HG03354 (cell line): ENCODE results near the gene CRYBA1.

Experiments used
- ATAC-seq: cut with Tn5 transposase; IDR thresholded peaks from one replicate; pipeline ENCODE4 v1.9.1; 2021; ENCODE audit warnings: mild to moderate bottlenecking; ENCODE audit not compliant: unreplicated experiment, poor library complexity, severe bottlenecking

Gene CRYBA1

DNA sequence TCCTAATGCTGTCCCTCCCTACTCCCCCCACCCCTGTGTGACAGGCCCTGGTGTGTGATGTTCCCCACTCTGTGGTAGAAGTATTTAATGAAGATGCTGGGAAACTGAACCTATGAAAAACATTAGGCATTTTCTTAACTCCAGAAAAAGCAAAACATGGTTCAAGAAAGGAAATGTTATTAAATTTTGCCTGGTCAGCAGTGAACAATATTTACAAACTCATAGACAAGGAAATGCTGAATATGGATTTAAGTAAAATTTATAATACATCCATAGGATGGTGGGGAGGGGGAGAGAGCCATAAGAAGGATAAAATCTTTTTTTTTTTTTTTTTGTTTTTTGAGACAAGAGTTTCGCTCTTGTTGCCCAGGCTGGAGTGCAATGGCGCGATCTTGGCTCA is 10.8 kb upstream of the CRYBA1 start:
- ATAC-seq = no peak

DNA sequence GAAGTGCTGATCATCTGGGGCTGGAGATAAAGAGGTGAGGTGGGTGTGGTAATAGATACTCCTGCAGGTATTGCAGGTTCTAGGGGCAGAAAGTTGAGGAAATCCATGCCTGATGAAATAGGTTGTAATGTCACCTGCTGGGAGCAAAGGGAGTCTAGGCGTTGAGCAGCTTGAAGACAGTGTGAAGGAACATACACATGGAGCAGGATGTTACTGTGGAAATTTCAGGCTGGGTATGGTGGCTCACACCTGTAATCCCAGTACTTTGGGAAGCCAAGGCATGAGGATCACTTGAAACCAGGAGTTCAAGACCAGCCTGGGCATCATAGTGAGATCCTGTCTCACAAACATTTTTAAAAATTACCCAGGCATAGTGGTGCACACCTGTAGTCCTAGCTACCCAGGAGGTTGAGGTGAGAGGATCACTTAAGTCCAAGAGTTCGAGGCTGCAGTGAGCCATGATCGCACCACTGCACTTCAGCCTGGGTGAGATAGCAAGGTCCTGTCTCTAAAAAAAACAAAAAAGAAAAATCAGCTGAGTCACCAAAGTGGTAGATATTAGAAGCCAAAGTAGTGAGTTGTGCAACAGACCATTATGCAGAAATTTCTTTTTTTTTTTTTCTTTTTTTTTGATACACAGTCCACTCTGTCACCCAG is 9.1 kb upstream of the CRYBA1 start:
- ATAC-seq = no peak

DNA sequence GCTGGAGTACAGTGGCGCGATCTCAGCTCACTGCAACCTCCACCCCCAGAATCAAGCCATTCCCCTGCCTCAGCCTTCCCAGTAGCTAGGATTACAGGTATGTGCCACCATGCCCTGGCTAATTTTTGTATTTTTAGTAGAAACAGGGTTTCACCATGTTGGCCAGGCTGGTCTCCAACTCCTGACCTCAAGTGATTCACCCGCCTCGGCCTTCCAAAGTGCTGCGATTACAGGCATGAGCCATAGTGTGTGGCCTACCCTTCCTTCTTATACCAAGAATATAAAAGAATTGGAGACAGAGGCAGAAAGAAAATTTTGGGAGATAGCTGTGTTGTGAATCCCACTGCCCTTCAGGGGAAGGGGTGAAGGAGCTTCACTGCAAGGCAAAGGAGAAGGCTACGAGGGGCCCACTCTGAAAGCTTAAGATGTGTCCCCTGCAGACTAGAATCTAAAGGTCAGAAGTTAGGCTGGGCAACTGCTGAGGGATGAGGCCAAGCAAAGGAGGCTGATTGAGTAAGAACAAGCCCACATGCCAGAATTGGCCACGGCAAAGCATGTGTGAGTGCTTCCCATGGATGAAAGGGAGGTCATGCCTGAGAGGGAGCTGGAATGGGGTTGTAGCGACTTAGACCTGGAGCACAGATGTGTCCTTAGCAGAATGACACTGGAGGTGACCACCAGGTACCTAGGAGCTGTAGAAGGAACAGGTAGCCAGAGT is 8.4 kb upstream of the CRYBA1 start:
- ATAC-seq = no peak

- ATAC-seq = no peak
Measured at GRCh38 chr17:29240477-29240876, 6.2 kb upstream of the CRYBA1 start.

- no peak for ATAC-seq
Measured at GRCh38 chr17:29240968-29241963, 5.4 kb upstream of the CRYBA1 start.

- no peak for ATAC-seq
Measured at GRCh38 chr17:29242051-29242450, 4.6 kb upstream of the CRYBA1 start.

DNA sequence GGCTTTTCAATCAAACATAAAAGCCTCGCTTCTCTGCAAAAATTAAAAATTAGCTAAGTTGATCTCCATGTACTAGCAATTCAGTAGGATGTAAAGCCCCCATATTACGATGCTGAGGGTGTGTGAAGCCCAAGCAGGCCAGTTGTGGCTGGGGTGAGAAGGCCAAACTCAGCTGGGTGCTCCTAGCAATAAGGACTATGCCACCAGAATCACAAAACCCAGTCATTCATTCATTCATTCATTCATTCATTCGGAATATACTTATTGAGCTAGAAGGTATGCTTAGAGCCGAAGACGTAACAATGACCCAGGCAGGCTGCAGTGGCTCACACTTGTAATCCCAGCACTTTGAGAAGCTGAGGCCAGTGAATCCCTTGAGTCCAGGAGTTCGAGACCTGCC is 3.9 kb upstream of the CRYBA1 start:
- no peak for ATAC-seq

DNA sequence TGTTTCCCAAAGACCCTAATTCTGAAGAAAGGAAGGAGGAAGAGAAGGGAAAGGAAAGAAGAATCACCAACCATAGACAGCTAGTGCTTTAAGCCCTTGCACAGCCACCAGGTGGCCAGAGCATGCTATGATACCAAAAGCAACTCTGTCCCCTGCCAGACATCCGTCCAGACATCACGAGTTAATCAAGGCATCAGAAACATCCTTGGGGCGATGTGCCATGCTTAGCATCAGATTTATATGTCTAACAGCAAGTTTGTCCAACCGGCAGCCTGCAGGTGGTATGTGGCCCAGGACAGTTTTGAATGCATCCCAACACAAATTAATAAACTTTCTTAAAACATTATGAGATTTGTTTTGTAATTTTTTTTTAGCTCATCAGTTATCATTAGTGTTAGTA is 2.9 kb upstream of the CRYBA1 start:
- ATAC-seq = no peak

GRCh38 chr17:29245401-29245800 is 1.3 kb upstream of the CRYBA1 start:
- no peak for ATAC-seq

GRCh38 chr17:29247219-29247618 is 560 bp downstream of the CRYBA1 start:
- no peak for ATAC-seq

DNA sequence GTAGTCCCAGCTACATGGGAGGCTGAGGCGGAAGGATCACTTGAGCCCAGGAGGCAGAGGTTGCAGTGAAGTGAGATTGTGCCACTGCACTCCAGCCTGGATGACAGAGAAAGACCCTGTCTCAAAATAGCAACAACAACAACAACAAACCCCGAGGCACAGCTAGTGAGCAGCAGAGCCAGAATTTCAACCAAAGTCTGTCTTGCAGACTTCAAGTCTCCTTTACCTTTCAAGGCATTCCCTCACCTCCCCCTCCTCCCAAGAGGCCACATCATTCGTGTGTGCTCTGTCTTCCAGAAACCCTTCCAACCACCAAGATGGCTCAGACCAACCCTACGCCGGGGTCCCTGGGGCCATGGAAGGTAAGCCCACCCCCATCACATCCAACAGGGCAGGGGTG is 2.2 kb downstream of the CRYBA1 start:
- no peak for ATAC-seq

- ATAC-seq = no peak
Measured at GRCh38 chr17:29250666-29251065, 4.0 kb downstream of the CRYBA1 start.

- no peak for ATAC-seq
Measured at GRCh38 chr17:29251184-29251583, 4.5 kb downstream of the CRYBA1 start.

DNA sequence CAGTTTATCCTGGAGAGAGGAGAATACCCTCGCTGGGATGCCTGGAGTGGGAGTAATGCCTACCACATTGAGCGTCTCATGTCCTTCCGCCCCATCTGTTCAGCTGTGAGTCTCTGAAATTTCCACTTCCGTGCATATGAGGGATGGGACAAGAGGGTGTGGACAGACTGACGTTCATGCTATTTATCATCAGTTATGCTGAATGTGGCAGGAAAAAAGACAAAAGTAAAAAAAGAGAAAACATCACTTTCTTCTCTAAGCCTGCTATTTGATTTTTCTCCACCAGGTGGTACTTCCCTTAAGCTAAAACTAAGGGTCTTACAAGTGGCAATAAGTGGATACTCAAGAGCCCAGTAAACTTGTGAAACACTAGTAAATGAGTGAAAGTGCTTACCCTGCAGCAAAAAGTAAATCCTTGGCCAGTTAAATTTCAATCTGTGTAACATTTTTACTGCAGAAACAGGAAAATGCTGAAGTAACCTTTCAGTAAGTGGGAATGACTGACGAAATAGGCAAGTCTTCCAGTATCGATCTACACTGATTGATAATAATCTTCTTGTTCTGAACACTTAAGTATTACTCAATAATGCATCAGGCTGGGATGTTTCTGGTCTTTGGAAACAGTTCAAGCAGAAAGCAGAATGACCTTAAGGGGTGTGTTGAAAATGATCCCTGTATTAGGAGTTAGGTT is 5.6 kb downstream of the CRYBA1 start:
- ATAC-seq = no peak

GRCh38 chr17:29253037-29253436 is 6.4 kb downstream of the CRYBA1 start:
- no peak for ATAC-seq

GRCh38 chr17:29255926-29256522 is 9.4 kb downstream of the CRYBA1 start:
- no peak for ATAC-seq

DNA sequence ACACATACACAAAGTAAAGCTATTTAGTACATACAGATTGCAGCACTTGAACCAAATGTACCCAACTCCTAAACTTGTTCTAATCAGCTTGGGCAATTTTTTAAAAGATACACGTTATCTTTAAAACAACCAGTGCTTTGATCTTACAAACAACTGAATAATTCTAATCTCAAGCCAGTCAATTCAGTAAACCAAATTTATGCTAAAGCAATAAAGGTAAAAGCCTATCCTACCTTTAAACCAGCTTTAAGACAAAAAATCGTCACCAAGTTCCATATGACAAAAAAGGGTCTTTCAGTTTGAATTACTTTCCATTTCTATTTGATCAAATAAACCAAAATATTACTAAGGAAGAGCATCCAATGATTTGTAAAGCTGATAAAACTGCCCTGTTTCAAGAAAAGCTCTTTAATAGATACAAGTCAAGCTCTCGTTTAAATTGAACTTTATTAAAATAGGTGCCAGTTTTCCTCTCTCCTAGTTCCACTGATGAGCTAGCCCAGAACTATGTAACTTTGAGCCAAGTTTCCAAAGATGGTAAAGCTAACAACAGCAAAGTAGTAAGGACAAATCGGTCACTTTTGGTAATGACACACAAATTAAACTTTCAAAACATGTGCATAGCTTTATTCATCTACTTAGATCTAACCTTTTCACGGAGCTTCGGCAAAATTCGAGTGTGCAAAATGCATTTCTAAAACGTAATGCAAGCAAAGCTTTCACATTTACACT is 10.2 kb downstream of the CRYBA1 start:
- no peak for ATAC-seq

DNA sequence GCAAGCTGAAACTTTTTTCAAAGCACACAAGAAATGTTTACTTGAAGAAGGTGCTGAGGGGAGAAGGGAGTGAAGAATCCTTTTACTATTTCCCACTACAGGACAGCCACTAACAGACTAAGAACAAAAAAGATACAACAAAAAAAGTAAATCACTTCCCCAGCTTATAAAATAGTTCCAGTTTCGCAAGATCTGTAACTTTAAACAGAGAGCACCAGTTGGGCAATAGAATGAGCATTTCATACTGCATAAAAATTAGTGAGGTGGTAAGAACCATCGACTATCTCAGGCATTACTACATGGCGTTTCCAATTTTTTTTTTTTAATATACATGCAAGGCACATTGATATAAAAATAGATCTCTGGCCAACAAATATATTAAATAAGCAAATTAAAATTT is 11.1 kb downstream of the CRYBA1 start:
- no peak for ATAC-seq

GRCh38 chr17:29263916-29264315 is 17.3 kb downstream of the CRYBA1 start:
- no peak for ATAC-seq
